A673 (cell line): ENCODE data around the gene E2F1. TPM values are rescaled to one million over a fixed set of nuclear protein-coding genes. Genes with fewer than 3 reads are reported as not detected.
A peak's percentile ranks its signal among the peaks of the same experiment; 100 is the strongest.

Source experiments
- BruUV-seq: library from RNA; stranded (reverse); fragments of 400-500 nt; replicated peaks from 2 replicates; lab custom pipeline; 2021; lab: Mats Ljungman, UMichigan
- CTCF ChIA-PET: fragments of 300-600 bp; sonication (Branson Sonifier 250); formaldehyde crosslinking; loops from one replicate; lab custom pipeline; 2022; ENCODE audit warnings: antibody characterized with exemption; lab: Charles Lee
- POLR2A ChIA-PET: fragments of 300-600 bp; sonication (Branson Sonifier 250); formaldehyde crosslinking; loops from one replicate; lab custom pipeline; 2022; ENCODE audit warnings: antibody characterized with exemption; ENCODE audit not compliant: low non-redundant PET; lab: Charles Lee
- DNase-seq: peaks from one replicate; pipeline ENCODE4 v3.0.0-alpha.2; 2015; ENCODE audit warnings: low spot score
- H3K27ac ChIP-seq: fragments of 200-600 bp; sonication (generic); 2 replicates; pipeline ENCODE4 v1.5.1; 2016; ENCODE audit warnings: mixed run types, low read depth, mild to moderate bottlenecking, mixed read lengths, antibody characterized with exemption, low read length; ENCODE audit not compliant: poor library complexity, severe bottlenecking
- H3K27me3 ChIP-seq: fragments of 200-600 bp; sonication (generic); replicated peaks from 2 replicates; pipeline ENCODE4 v1.6.1; 2017; ENCODE audit warnings: mixed run types, low read depth, mild to moderate bottlenecking, mixed read lengths, antibody characterized with exemption, low read length; ENCODE audit not compliant: insufficient read depth, poor library complexity
- H3K36me3 ChIP-seq: fragments of 200-600 bp; sonication (generic); 2 replicates; pipeline ENCODE4 v1.6.1; 2016; ENCODE audit warnings: mixed run types, mild to moderate bottlenecking, mixed read lengths, antibody characterized with exemption, low read length; ENCODE audit not compliant: insufficient read depth, poor library complexity, severe bottlenecking
- H3K4me1 ChIP-seq: fragments of 200-600 bp; sonication (generic); 2 replicates; pipeline ENCODE4 v1.6.1; 2017; ENCODE audit warnings: mixed run types, mild to moderate bottlenecking, mixed read lengths, antibody characterized with exemption, low read length; ENCODE audit not compliant: insufficient read depth, poor library complexity, severe bottlenecking
- H3K4me3 ChIP-seq: fragments of 200-600 bp; sonication (generic); 2 replicates; pipeline ENCODE4 v1.5.1; 2016; ENCODE audit warnings: low read depth, mixed run types, mild to moderate bottlenecking, mixed read lengths, low read length; ENCODE audit not compliant: poor library complexity, severe bottlenecking
- H3K9me3 ChIP-seq: fragments of 200-600 bp; sonication (generic); 2 replicates; pipeline ENCODE4 v1.6.1; 2016; ENCODE audit warnings: mixed run types, low read depth, mild to moderate bottlenecking, mixed read lengths, antibody characterized with exemption, low read length; ENCODE audit not compliant: poor library complexity, severe bottlenecking
- CTCF ChIP-seq: fragments of 300-800, 200-600 bp; sonication (generic); conservative IDR thresholded peaks from 2 replicates; pipeline ENCODE4 v1.5.1; 2017; ENCODE audit warnings: low read depth, mild to moderate bottlenecking, antibody characterized with exemption, low read length, moderate library complexity, mixed read lengths
- EZH2 ChIP-seq: fragments of 200-600 bp; sonication (generic); IDR thresholded peaks from 2 replicates; pipeline ENCODE4 v1.6.1; 2017; ENCODE audit warnings: borderline replicate concordance, low read depth, mild to moderate bottlenecking, mixed read lengths, antibody characterized with exemption, low read length; ENCODE audit not compliant: poor library complexity, severe bottlenecking
- intact Hi-C: fragments of 100-400 bp; cut with micrococcal nuclease; formaldehyde crosslinking; loops from one replicate; pipeline ENCODE4 v1.10.0; 2022; ENCODE audit not compliant: unreplicated experiment
- total RNA-seq: library from RNA; stranded (reverse); gene quantifications from 2 replicates; pipeline ENCODE4 v1.2.3, GENCODE V29; 2021

Gene E2F1
- total RNA-seq, 1 experiment from 2014 or later, result 86.0 TPM

- H3K27me3 ChIP-seq, result no peaks in the 10 kb centered on the region
- ChIA-PET POLR2A (interaction anchor here (0.7 to 1.3 kb wide), 2 partner anchors 12 to 184 kb away, joined by 6 read pairs; no protein-coding TSS in a partner anchor), CTCF (interaction anchor here (1.3 kb wide), 1 partner anchor 36 kb away, joined by 3 read pairs; no protein-coding TSS in a partner anchor)
- peaks cover 14% of the 10 kb centered on the region for H3K36me3 ChIP-seq
- H3K27ac ChIP-seq, result peak overlapping the region; percentile 79
- TF ChIP-seq CTCF (no peak), EZH2 (no peak)
- peak; percentile 85 for DNase-seq
- peaks cover 21% of the 10 kb centered on the region for H3K4me1 ChIP-seq
- BruUV-seq, result TSS peak; percentile 27
- H3K4me3 ChIP-seq, result peak overlapping the region; percentile 58
- H3K9me3 ChIP-seq, result no peaks in the 10 kb centered on the region
- intact Hi-C loops, result no loop called here
These were observed 1.5 kb downstream of the E2F1 start for GRCh38 chr20:33684533-33685327.

DNA sequence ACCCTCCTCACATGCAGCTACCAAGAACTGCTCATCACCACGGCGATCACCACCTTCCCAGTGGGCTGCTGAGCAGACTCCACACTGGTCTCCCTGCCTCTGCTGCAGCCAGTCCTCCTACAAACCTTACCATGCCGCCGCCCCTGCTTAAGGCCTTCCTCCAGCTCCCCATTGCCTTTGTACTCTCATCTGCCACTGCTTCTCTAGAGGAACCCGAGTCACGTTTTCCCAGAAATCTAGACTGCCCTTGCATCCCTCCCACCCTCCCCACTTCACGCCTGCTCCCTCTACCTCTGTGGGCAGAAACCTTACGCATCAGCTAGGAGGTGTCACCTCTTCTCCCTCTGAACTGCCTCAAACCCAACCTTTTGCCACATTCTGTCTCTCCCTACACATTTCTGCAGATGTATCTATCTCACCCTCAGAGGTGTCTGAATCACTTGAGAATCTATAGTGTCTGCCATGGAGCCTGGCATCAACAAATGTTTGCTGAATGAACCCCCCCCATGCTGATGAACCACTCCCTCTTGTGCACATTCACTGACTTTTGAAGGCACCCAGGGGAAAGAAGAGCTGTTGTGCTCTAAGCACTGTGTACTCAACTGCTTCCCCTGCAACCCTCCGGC is 4.3 kb downstream of the E2F1 start:
- no peaks in the 10 kb centered on the region for H3K9me3 ChIP-seq
- peaks cover 19% of the 10 kb centered on the region for H3K4me1 ChIP-seq
- no peak for TF ChIP-seq CTCF
- no peak for TF ChIP-seq EZH2
- H3K4me3 ChIP-seq, result no peak overlapping the region
- no peak for DNase-seq
- peaks cover 24% of the 10 kb centered on the region for H3K36me3 ChIP-seq
- CTCF ChIA-PET, result interaction anchor here (0.7 kb wide), 1 partner anchor 208 kb away, joined by 3 read pairs; no protein-coding TSS in a partner anchor
- intact Hi-C loops, result no loop called here
- POLR2A ChIA-PET, result interaction anchor here (0.7 kb wide), 1 partner anchor 11 kb away, joined by 9 read pairs; no protein-coding TSS in a partner anchor
- H3K27ac ChIP-seq, result peak overlapping the region; percentile 30
- no TSS peak for BruUV-seq
- no peaks in the 10 kb centered on the region for H3K27me3 ChIP-seq

- ChIA-PET POLR2A (no interaction called here), CTCF (no interaction called here)
- BruUV-seq, result no TSS peak
- intact Hi-C loops, result no loop called here
- Histone ChIP-seq H3K36me3 (peaks cover 27% of the 10 kb centered on the region), H3K9me3 (no peaks in the 10 kb centered on the region), H3K4me3 (no peak overlapping the region), H3K4me1 (peaks cover 16% of the 10 kb centered on the region), H3K27me3 (no peaks in the 10 kb centered on the region), H3K27ac (no peak overlapping the region)
- no peak for DNase-seq
- TF ChIP-seq EZH2, result no peak
These were observed 4.9 kb downstream of the E2F1 start for GRCh38 chr20:33681288-33681687.
